ENCODE measurements around the gene OR8D2. TPM values are rescaled to one million over a fixed set of nuclear protein-coding genes. Genes with fewer than 3 reads are reported as not detected.

OR8D2 gene
- not detected in 2 replicates for total RNA-seq

GRCh38 chr11:124320097-124320496 is at the start of gene OR8D2:
Gene OR8D2 (minus strand): TSS chr11:124320197. CDS start chr11:124320197, 0 bp downstream.
- DNase-seq (ENCODE audit: low spot score): no peak
- H3K4me1 Mint-ChIP-seq (ENCODE audit: low read depth): no peaks in the 10 kb centered on the region
- no peak within 1 kb of the TSS for H3K4me3 Mint-ChIP-seq (ENCODE audit: low read depth)
- peaks cover 5% of the 10 kb centered on the region for H3K27me3 Mint-ChIP-seq (ENCODE audit: low read depth)
- no peaks in the 10 kb centered on the region for H3K36me3 Mint-ChIP-seq (ENCODE audit: low read depth)
- no peaks in the 10 kb centered on the region for H3K9me3 Mint-ChIP-seq
- intact Hi-C loops (cut with micrococcal nuclease): no loop called here
- H3K27ac Mint-ChIP-seq: no peak within 1 kb of the TSS

- H3K4me3 Mint-ChIP-seq (ENCODE audit: low read depth): no peak overlapping the region
- no peaks in the 10 kb centered on the region for H3K9me3 Mint-ChIP-seq
- peaks cover 5% of the 10 kb centered on the region for H3K27me3 Mint-ChIP-seq (ENCODE audit: low read depth)
- H3K27ac Mint-ChIP-seq: no peak overlapping the region
- no peaks in the 10 kb centered on the region for H3K4me1 Mint-ChIP-seq (ENCODE audit: low read depth)
- DNase-seq (ENCODE audit: low spot score): no peak
- no peaks in the 10 kb centered on the region for H3K36me3 Mint-ChIP-seq (ENCODE audit: low read depth)
- intact Hi-C loops (cut with micrococcal nuclease): no loop called here
Observed at GRCh38 chr11:124359566-124359965, 39.6 kb upstream of the OR8D2 start.

- Mint-ChIP-seq H3K4me1 (ENCODE audit: low read depth) (no peaks in the 10 kb centered on the region), H3K36me3 (ENCODE audit: low read depth) (no peaks in the 10 kb centered on the region), H3K9me3 (no peaks in the 10 kb centered on the region), H3K27ac (no peak overlapping the region), H3K4me3 (ENCODE audit: low read depth) (no peak overlapping the region), H3K27me3 (ENCODE audit: low read depth) (no peaks in the 10 kb centered on the region)
- intact Hi-C loops (cut with micrococcal nuclease): no loop called here
- DNase-seq (ENCODE audit: low spot score): no peak
Observed at GRCh38 chr11:124346311-124346955, 26.4 kb upstream of the OR8D2 start.

GRCh38 chr11:124344346-124344745 is 24.3 kb upstream of the OR8D2 start:
- intact Hi-C loops (cut with micrococcal nuclease): no loop called here
- Mint-ChIP-seq H3K9me3 (no peaks in the 10 kb centered on the region), H3K27ac (no peak overlapping the region), H3K36me3 (ENCODE audit: low read depth) (no peaks in the 10 kb centered on the region), H3K4me1 (ENCODE audit: low read depth) (no peaks in the 10 kb centered on the region), H3K4me3 (ENCODE audit: low read depth) (no peak overlapping the region), H3K27me3 (ENCODE audit: low read depth) (no peaks in the 10 kb centered on the region)
- DNase-seq (ENCODE audit: low spot score): no peak

GRCh38 chr11:124340142-124340447 is 20.1 kb upstream of the OR8D2 start:
- no peaks in the 10 kb centered on the region for H3K9me3 Mint-ChIP-seq
- no peak for DNase-seq (ENCODE audit: low spot score)
- no peaks in the 10 kb centered on the region for H3K27me3 Mint-ChIP-seq (ENCODE audit: low read depth)
- no peak overlapping the region for H3K4me3 Mint-ChIP-seq (ENCODE audit: low read depth)
- no peak overlapping the region for H3K27ac Mint-ChIP-seq
- no peaks in the 10 kb centered on the region for H3K36me3 Mint-ChIP-seq (ENCODE audit: low read depth)
- intact Hi-C loops (cut with micrococcal nuclease): no loop called here
- no peaks in the 10 kb centered on the region for H3K4me1 Mint-ChIP-seq (ENCODE audit: low read depth)

- Mint-ChIP-seq H3K4me3 (ENCODE audit: low read depth) (no peak overlapping the region), H3K27me3 (ENCODE audit: low read depth) (no peaks in the 10 kb centered on the region), H3K4me1 (ENCODE audit: low read depth) (no peaks in the 10 kb centered on the region), H3K9me3 (no peaks in the 10 kb centered on the region), H3K36me3 (ENCODE audit: low read depth) (no peaks in the 10 kb centered on the region), H3K27ac (no peak overlapping the region)
- DNase-seq (ENCODE audit: low spot score): no peak
- intact Hi-C loops (cut with micrococcal nuclease): no loop called here
Observed at GRCh38 chr11:124339396-124340141, 19.6 kb upstream of the OR8D2 start.

- intact Hi-C loops (cut with micrococcal nuclease): no loop called here
- DNase-seq (ENCODE audit: low spot score): no peak
- Mint-ChIP-seq H3K4me1 (ENCODE audit: low read depth) (peaks cover 2% of the 10 kb centered on the region), H3K9me3 (no peaks in the 10 kb centered on the region), H3K4me3 (ENCODE audit: low read depth) (no peak overlapping the region), H3K27ac (no peak overlapping the region), H3K36me3 (ENCODE audit: low read depth) (no peaks in the 10 kb centered on the region), H3K27me3 (ENCODE audit: low read depth) (peaks cover 6% of the 10 kb centered on the region)
Observed at GRCh38 chr11:124331873-124332272, 11.9 kb upstream of the OR8D2 start.

GRCh38 chr11:124329787-124330478 is 9.9 kb upstream of the OR8D2 start:
- Mint-ChIP-seq H3K36me3 (ENCODE audit: low read depth) (no peaks in the 10 kb centered on the region), H3K27me3 (ENCODE audit: low read depth) (peaks cover 8% of the 10 kb centered on the region), H3K9me3 (no peaks in the 10 kb centered on the region), H3K4me3 (ENCODE audit: low read depth) (no peak overlapping the region), H3K4me1 (ENCODE audit: low read depth) (peaks cover 2% of the 10 kb centered on the region), H3K27ac (no peak overlapping the region)
- no peak for DNase-seq (ENCODE audit: low spot score)
- intact Hi-C loops (cut with micrococcal nuclease): no loop called here

- H3K9me3 Mint-ChIP-seq: no peaks in the 10 kb centered on the region
- DNase-seq (ENCODE audit: low spot score): no peak
- no peaks in the 10 kb centered on the region for H3K36me3 Mint-ChIP-seq (ENCODE audit: low read depth)
- no peak overlapping the region for H3K27ac Mint-ChIP-seq
- H3K4me1 Mint-ChIP-seq (ENCODE audit: low read depth): peaks cover 2% of the 10 kb centered on the region
- no peak overlapping the region for H3K4me3 Mint-ChIP-seq (ENCODE audit: low read depth)
- intact Hi-C loops (cut with micrococcal nuclease): no loop called here
- H3K27me3 Mint-ChIP-seq (ENCODE audit: low read depth): peaks cover 10% of the 10 kb centered on the region
Observed at GRCh38 chr11:124327775-124328174, 7.8 kb upstream of the OR8D2 start.

- Mint-ChIP-seq H3K36me3 (ENCODE audit: low read depth) (no peaks in the 10 kb centered on the region), H3K27me3 (ENCODE audit: low read depth) (peaks cover 6% of the 10 kb centered on the region), H3K9me3 (no peaks in the 10 kb centered on the region), H3K27ac (no peak overlapping the region), H3K4me3 (ENCODE audit: low read depth) (no peak overlapping the region), H3K4me1 (ENCODE audit: low read depth) (no peaks in the 10 kb centered on the region)
- no peak for DNase-seq (ENCODE audit: low spot score)
- intact Hi-C loops (cut with micrococcal nuclease): no loop called here
Observed at GRCh38 chr11:124322356-124322755, 2.4 kb upstream of the OR8D2 start.

GRCh38 chr11:124315052-124315451 is 4.9 kb downstream of the OR8D2 start:
- Mint-ChIP-seq H3K4me1 (ENCODE audit: low read depth) (no peaks in the 10 kb centered on the region), H3K9me3 (no peaks in the 10 kb centered on the region), H3K27me3 (ENCODE audit: low read depth) (peaks cover 3% of the 10 kb centered on the region), H3K27ac (no peak overlapping the region), H3K36me3 (ENCODE audit: low read depth) (no peaks in the 10 kb centered on the region), H3K4me3 (ENCODE audit: low read depth) (no peak overlapping the region)
- DNase-seq (ENCODE audit: low spot score): no peak
- intact Hi-C loops (cut with micrococcal nuclease): no loop called here

GRCh38 chr11:124313849-124314248 is 6.1 kb downstream of the OR8D2 start, which contains the start of gene OR8D1:
Gene OR8D1 (minus strand): TSS chr11:124313949. CDS start chr11:124310766, 3,183 bp downstream.
- Mint-ChIP-seq H3K27ac (no peak within 1 kb of the TSS), H3K4me3 (ENCODE audit: low read depth) (no peak within 1 kb of the TSS), H3K36me3 (ENCODE audit: low read depth) (no peaks in the 10 kb centered on the region), H3K9me3 (no peaks in the 10 kb centered on the region), H3K27me3 (ENCODE audit: low read depth) (peaks cover 3% of the 10 kb centered on the region), H3K4me1 (ENCODE audit: low read depth) (no peaks in the 10 kb centered on the region)
- intact Hi-C loops (cut with micrococcal nuclease): no loop called here
- no peak for DNase-seq (ENCODE audit: low spot score)

GRCh38 chr11:124313131-124313530 is 6.9 kb downstream of the OR8D2 start:
- no peak for DNase-seq (ENCODE audit: low spot score)
- Mint-ChIP-seq H3K27ac (no peak overlapping the region), H3K27me3 (ENCODE audit: low read depth) (peaks cover 2% of the 10 kb centered on the region), H3K4me3 (ENCODE audit: low read depth) (no peak overlapping the region), H3K4me1 (ENCODE audit: low read depth) (no peaks in the 10 kb centered on the region), H3K9me3 (no peaks in the 10 kb centered on the region), H3K36me3 (ENCODE audit: low read depth) (no peaks in the 10 kb centered on the region)
- intact Hi-C loops (cut with micrococcal nuclease): no loop called here

All from activated T-helper 2 cell treated with anti-CD3 and anti-CD28 coated beads, Interferon-gamma antibody, Interleukin-2, Interleukin-4, amounts not matched to agents 10 μg/mL and 5 μg/mL and 100 μg/mL, durations not matched to agents 14 hours and 24 hours and 36 hours (primary cell).